SK-N-SH treated with all-trans-retinoic acid at 6 μM for 48 hours (cell line): Measurements from ENCODE around the gene C9orf40.

Experiments used
- ATAC-seq: fragments of 200-7000 bp; cut with Tn5 transposase; 3 replicates; pipeline ENCODE4 v1.9.1; 2020; ENCODE audit warnings: mild to moderate bottlenecking, moderate library complexity
- ARNTL ChIP-seq: fragments of 450-650 bp; formaldehyde crosslinking; IDR thresholded peaks from 2 replicates; pipeline ENCODE4 v1.5.0; 2020; ENCODE audit warnings: low read depth, mild to moderate bottlenecking, moderate library complexity, borderline replicate concordance
- CREB5 ChIP-seq: fragments of 250-450 bp; sonication (Bioruptor Pico); IDR thresholded peaks from 2 replicates; pipeline ENCODE4 v1.5.1; 2020; ENCODE audit warnings: low read depth, mild to moderate bottlenecking, moderate library complexity
- CSDC2 ChIP-seq: fragments of 250-450 bp; sonication (Bioruptor Pico); IDR thresholded peaks from 2 replicates; pipeline ENCODE4 v1.5.0; 2020; ENCODE audit warnings: mild to moderate bottlenecking, moderate library complexity
- CSRNP3 ChIP-seq: fragments of 250-450 bp; sonication (Bioruptor Pico); IDR thresholded peaks from 2 replicates; pipeline ENCODE4 v1.5.1; 2021; ENCODE audit warnings: mild to moderate bottlenecking, moderate library complexity
- ESRRG ChIP-seq: fragments of 250-450 bp; sonication (Bioruptor Pico); IDR thresholded peaks from 2 replicates; pipeline ENCODE4 v1.6.1; 2021; ENCODE audit warnings: mild to moderate bottlenecking
- GLIS3 ChIP-seq: fragments of 250-450 bp; sonication (Bioruptor Pico); IDR thresholded peaks from 2 replicates; pipeline ENCODE4 v1.5.0; 2020; ENCODE audit warnings: mild to moderate bottlenecking, moderate library complexity
- ISL1 ChIP-seq: fragments of 250-450 bp; sonication (Bioruptor Pico); IDR thresholded peaks from 2 replicates; pipeline ENCODE4 v2.1.2; 2022; ENCODE audit warnings: mild to moderate bottlenecking, moderate library complexity
- OSR1 ChIP-seq: fragments of 250-450 bp; sonication (Bioruptor Pico); IDR thresholded peaks from 2 replicates; pipeline ENCODE4 v1.8.0; 2022; ENCODE audit warnings: moderate library complexity, mild to moderate bottlenecking, inconsistent platforms
- PATZ1 ChIP-seq: fragments of 250-450 bp; sonication (Bioruptor Pico); IDR thresholded peaks from 2 replicates; pipeline ENCODE4 v1.8.0; 2020; ENCODE audit warnings: mild to moderate bottlenecking, moderate library complexity, borderline replicate concordance
- POU6F1 ChIP-seq: fragments of 250-450 bp; sonication (Bioruptor Pico); IDR thresholded peaks from 2 replicates; pipeline ENCODE4 v1.8.0; 2021; ENCODE audit warnings: low read depth, mild to moderate bottlenecking, moderate library complexity, borderline replicate concordance
- PPARA ChIP-seq: fragments of 250-450 bp; sonication (Bioruptor Pico); IDR thresholded peaks from 2 replicates; pipeline ENCODE4 v1.5.0; 2020; ENCODE audit warnings: mild to moderate bottlenecking, borderline replicate concordance
- RARB ChIP-seq: fragments of 250-450 bp; sonication (Bioruptor Pico); IDR thresholded peaks from 2 replicates; pipeline ENCODE4 v1.8.0; 2021; ENCODE audit warnings: mild to moderate bottlenecking, moderate library complexity
- SNAI2 ChIP-seq: fragments of 250-450 bp; sonication (Bioruptor Pico); IDR thresholded peaks from 2 replicates; pipeline ENCODE4 v1.5.0; 2020; ENCODE audit warnings: mild to moderate bottlenecking, moderate library complexity
- TCF4 ChIP-seq: fragments of 250-450 bp; sonication (Bioruptor Pico); IDR thresholded peaks from 2 replicates; pipeline ENCODE4 v1.8.0; 2021; ENCODE audit warnings: mild to moderate bottlenecking, moderate library complexity, borderline replicate concordance
- TSHZ2 ChIP-seq: fragments of 250-450 bp; sonication (Bioruptor Pico); IDR thresholded peaks from 2 replicates; pipeline ENCODE4 v1.5.0; 2020; ENCODE audit warnings: mild to moderate bottlenecking, moderate library complexity
- ZC3H10 ChIP-seq: fragments of 250-450 bp; sonication (Bioruptor Pico); IDR thresholded peaks from 2 replicates; pipeline ENCODE4 v1.5.1; 2021; ENCODE audit warnings: mild to moderate bottlenecking, moderate library complexity
- ZFP3 ChIP-seq: fragments of 250-450 bp; sonication (Bioruptor Pico); IDR thresholded peaks from 2 replicates; pipeline ENCODE4 v1.5.0; 2020; ENCODE audit warnings: mild to moderate bottlenecking, moderate library complexity
- ZFP30 ChIP-seq: fragments of 450-650 bp; formaldehyde crosslinking; IDR thresholded peaks from 2 replicates; pipeline ENCODE4 v1.5.0; 2022; ENCODE audit warnings: mild to moderate bottlenecking, moderate library complexity
- ZNF565 ChIP-seq: fragments of 450-650 bp; formaldehyde crosslinking; conservative IDR thresholded peaks from 2 replicates; pipeline ENCODE4 v1.5.0; 2020; ENCODE audit warnings: low read depth, mild to moderate bottlenecking, moderate library complexity
- ZNF70 ChIP-seq: fragments of 450-650 bp; formaldehyde crosslinking; IDR thresholded peaks from 2 replicates; pipeline ENCODE4 v1.5.0; 2020; ENCODE audit warnings: mild to moderate bottlenecking, moderate library complexity

Gene C9orf40

GRCh38 chr9:74921737-74922136 lies 31.0 kb downstream of the C9orf40 start:
- no peak for ATAC-seq

GRCh38 chr9:74920944-74921626 lies 31.6 kb downstream of the C9orf40 start:
- ATAC-seq: no peak
- TF ChIP-seq ISL1: no peak
- TF ChIP-seq ZC3H10 (CRISPR knock-in tag): no peak
- no peak for TF ChIP-seq TSHZ2 (CRISPR knock-in tag)
- no peak for TF ChIP-seq SNAI2 (CRISPR knock-in tag)
- no peak for TF ChIP-seq PPARA
- TF ChIP-seq CREB5 (CRISPR knock-in tag): no peak
- no peak for TF ChIP-seq ZFP3 (CRISPR knock-in tag)
- no peak for TF ChIP-seq ARNTL (CRISPR knock-in tag)
- TF ChIP-seq TCF4: no peak
- TF ChIP-seq CSRNP3 (CRISPR knock-in tag): no peak
- TF ChIP-seq PATZ1 (CRISPR knock-in tag): no peak
- no peak for TF ChIP-seq RARB (CRISPR knock-in tag)
- TF ChIP-seq ZNF565 (CRISPR knock-in tag): no peak
- TF ChIP-seq CSDC2 (CRISPR knock-in tag): no peak
- no peak for TF ChIP-seq ESRRG (CRISPR knock-in tag)
- TF ChIP-seq GLIS3 (CRISPR knock-in tag): no peak
- no peak for TF ChIP-seq ZNF70 (CRISPR knock-in tag)
- no peak for TF ChIP-seq OSR1
- no peak for TF ChIP-seq ZFP30 (CRISPR knock-in tag)

More at GRCh38 chr9:74921737-74922136, 31.0 kb downstream of the C9orf40 start:
- TF ChIP-seq ZC3H10 (CRISPR knock-in tag): no peak
- TF ChIP-seq OSR1: no peak
- no peak for TF ChIP-seq CREB5 (CRISPR knock-in tag)
- no peak for TF ChIP-seq PPARA
- no peak for TF ChIP-seq ZFP30 (CRISPR knock-in tag)
- TF ChIP-seq POU6F1 (CRISPR knock-in tag): no peak
- TF ChIP-seq ZFP3 (CRISPR knock-in tag): no peak
- TF ChIP-seq, all 23 proteins: peak for 0
